Muscle layer of duodenum (tissue), 2 donors: ENCODE data around the gene KIF13A.
"Not testable (repeated sequence)": the region's sequence is repeated elsewhere in the genome, so short reads cannot be mapped to it uniquely, and the experiment has no call there.

ENCODE experiments used
- H3K27ac ChIP-seq: one replicate; pipeline ENCODE4 v1.7.0; 2013; ENCODE audit warnings: mild to moderate bottlenecking, low read length
- H3K27me3 ChIP-seq: one replicate; pipeline ENCODE4 v1.7.0; 2013; ENCODE audit warnings: low read depth, mild to moderate bottlenecking, control low read depth, low read length
- H3K36me3 ChIP-seq, 2 donors: one replicate each; pipeline ENCODE4 v1.7.0; 2013; ENCODE audit warnings: low read length in 2 of 2, control low read depth in 1 of 2, mild to moderate bottlenecking in 1 of 2; ENCODE audit not compliant: insufficient read depth in 2 of 2, control insufficient read depth in 1 of 2
- H3K4me1 ChIP-seq, 2 donors: one replicate each; pipeline ENCODE4 v1.7.0; 2013; ENCODE audit warnings: low read length in 2 of 2, mild to moderate bottlenecking in 2 of 2, control low read depth in 1 of 2, moderate library complexity in 1 of 2; ENCODE audit not compliant: insufficient read depth in 2 of 2, control insufficient read depth in 1 of 2
- H3K4me3 ChIP-seq, 2 donors: one replicate each; pipeline ENCODE4 v1.7.0; 2013; ENCODE audit warnings: low read length in 2 of 2, low read depth in 1 of 2, mild to moderate bottlenecking in 1 of 2
- H3K9me3 ChIP-seq, 2 donors: one replicate each; pipeline ENCODE4 v1.7.0; 2013; ENCODE audit warnings: low read length in 2 of 2, control low read depth in 1 of 2, mild to moderate bottlenecking in 1 of 2; ENCODE audit not compliant: control insufficient read depth in 1 of 2
- donor health status: healthy.

The KIF13A gene

GRCh38 chr6:17965397-17965796 is 22.0 kb downstream of the KIF13A start:
- peaks cover 6 to 38% of the 10 kb centered on the region in 2 donors for H3K4me1 ChIP-seq
- H3K9me3 ChIP-seq, result no peaks in the 10 kb centered on the region
- H3K27me3 ChIP-seq, result no peaks in the 10 kb centered on the region
- H3K4me3 ChIP-seq, result no peak overlapping the region
- H3K36me3 ChIP-seq, result no peaks in the 10 kb centered on the region
- H3K27ac ChIP-seq, result peak overlapping the region; percentile 67

GRCh38 chr6:17964633-17965032 is 22.8 kb downstream of the KIF13A start:
- Histone ChIP-seq H3K9me3 (no peaks in the 10 kb centered on the region), H3K27ac (peak overlapping the region; percentile 67), H3K4me3 (no peak overlapping the region), H3K27me3 (no peaks in the 10 kb centered on the region), H3K36me3 (no peaks in the 10 kb centered on the region), H3K4me1 (peaks cover 6 to 45% of the 10 kb centered on the region in 2 donors)

GRCh38 chr6:17962436-17963031 is 24.9 kb downstream of the KIF13A start:
- Histone ChIP-seq H3K4me3 (no peak overlapping the region), H3K4me1 (peaks cover 6 to 45% of the 10 kb centered on the region in 2 donors), H3K27ac (peak overlapping the region; percentile 27)

GRCh38 chr6:17959302-17959701 is 28.1 kb downstream of the KIF13A start:
- Histone ChIP-seq H3K27ac (no peak overlapping the region), H3K9me3 (no peaks in the 10 kb centered on the region), H3K27me3 (no peaks in the 10 kb centered on the region), H3K36me3 (no peaks in the 10 kb centered on the region), H3K4me1 (peaks cover 6 to 52% of the 10 kb centered on the region in 2 donors), H3K4me3 (no peak overlapping the region)

More at GRCh38 chr6:17962436-17963031, 24.9 kb downstream of the KIF13A start:
- no peaks in the 10 kb centered on the region for H3K27me3 ChIP-seq
- H3K36me3 ChIP-seq, result no peaks in the 10 kb centered on the region
- no peaks in the 10 kb centered on the region for H3K9me3 ChIP-seq

- H3K9me3 ChIP-seq, result no peaks in the 10 kb centered on the region
- H3K4me1 ChIP-seq, result peaks cover 6 to 52% of the 10 kb centered on the region in 2 donors
- H3K27ac ChIP-seq, result no peak overlapping the region
- peaks cover 0 to 4% of the 10 kb centered on the region in 2 donors for H3K36me3 ChIP-seq
- H3K27me3 ChIP-seq, result no peaks in the 10 kb centered on the region
- H3K4me3 ChIP-seq, result no peak overlapping the region
These were observed 29.4 kb downstream of the KIF13A start for GRCh38 chr6:17957904-17958620.

- H3K27ac ChIP-seq, result no peak overlapping the region
- H3K4me1 ChIP-seq, result peaks cover 6 to 47% of the 10 kb centered on the region in 2 donors
- H3K9me3 ChIP-seq, result no peaks in the 10 kb centered on the region
- no peak overlapping the region for H3K4me3 ChIP-seq
- no peaks in the 10 kb centered on the region for H3K27me3 ChIP-seq
- H3K36me3 ChIP-seq, result peaks cover 0 to 4% of the 10 kb centered on the region in 2 donors
These were observed 29.9 kb downstream of the KIF13A start for GRCh38 chr6:17957498-17957897.

- no peak overlapping the region for H3K27ac ChIP-seq
- no peaks in the 10 kb centered on the region for H3K27me3 ChIP-seq
- no peaks in the 10 kb centered on the region for H3K9me3 ChIP-seq
- H3K4me1 ChIP-seq, result peaks cover 6 to 42% of the 10 kb centered on the region in 2 donors
- no peak overlapping the region for H3K4me3 ChIP-seq
- peaks cover 0 to 4% of the 10 kb centered on the region in 2 donors for H3K36me3 ChIP-seq
These were observed 30.3 kb downstream of the KIF13A start for GRCh38 chr6:17957086-17957485.

GRCh38 chr6:17950095-17950494 is 37.3 kb downstream of the KIF13A start:
- Histone ChIP-seq H3K4me1 (peaks cover 0 to 30% of the 10 kb centered on the region in 2 donors), H3K36me3 (peaks cover 0 to 4% of the 10 kb centered on the region in 2 donors), H3K27ac (no peak overlapping the region), H3K4me3 (no peak overlapping the region), H3K27me3 (no peaks in the 10 kb centered on the region), H3K9me3 (no peaks in the 10 kb centered on the region)

- Histone ChIP-seq H3K4me3 (no peak overlapping the region), H3K9me3 (no peaks in the 10 kb centered on the region), H3K27ac (no peak overlapping the region), H3K36me3 (peaks cover 0 to 4% of the 10 kb centered on the region in 2 donors), H3K4me1 (peaks cover 0 to 33% of the 10 kb centered on the region in 2 donors), H3K27me3 (no peaks in the 10 kb centered on the region)
These were observed 38.3 kb downstream of the KIF13A start for GRCh38 chr6:17949168-17949567.

- Histone ChIP-seq H3K27me3 (no peaks in the 10 kb centered on the region), H3K4me1 (peaks cover 0 to 33% of the 10 kb centered on the region in 2 donors), H3K4me3 (no peak overlapping the region), H3K36me3 (peaks cover 0 to 4% of the 10 kb centered on the region in 2 donors), H3K9me3 (no peaks in the 10 kb centered on the region), H3K27ac (no peak overlapping the region)
These were observed 38.7 kb downstream of the KIF13A start for GRCh38 chr6:17948725-17949124.

- H3K4me1 ChIP-seq, result peaks cover 0 to 33% of the 10 kb centered on the region in 2 donors
- not testable (repeated sequence) for H3K27me3 ChIP-seq, H3K4me3 ChIP-seq, H3K27ac ChIP-seq, H3K9me3 ChIP-seq, H3K36me3 ChIP-seq
These were observed 39.9 kb downstream of the KIF13A start for GRCh38 chr6:17947574-17947973.
